HG03432 (cell line): ENCODE data around the gene SPRED2.

Experiments used
- ATAC-seq: cut with Tn5 transposase; IDR thresholded peaks from one replicate; pipeline ENCODE4 v1.9.1; 2021; ENCODE audit warnings: mild to moderate bottlenecking, moderate library complexity; ENCODE audit not compliant: unreplicated experiment

SPRED2 gene, protein sequence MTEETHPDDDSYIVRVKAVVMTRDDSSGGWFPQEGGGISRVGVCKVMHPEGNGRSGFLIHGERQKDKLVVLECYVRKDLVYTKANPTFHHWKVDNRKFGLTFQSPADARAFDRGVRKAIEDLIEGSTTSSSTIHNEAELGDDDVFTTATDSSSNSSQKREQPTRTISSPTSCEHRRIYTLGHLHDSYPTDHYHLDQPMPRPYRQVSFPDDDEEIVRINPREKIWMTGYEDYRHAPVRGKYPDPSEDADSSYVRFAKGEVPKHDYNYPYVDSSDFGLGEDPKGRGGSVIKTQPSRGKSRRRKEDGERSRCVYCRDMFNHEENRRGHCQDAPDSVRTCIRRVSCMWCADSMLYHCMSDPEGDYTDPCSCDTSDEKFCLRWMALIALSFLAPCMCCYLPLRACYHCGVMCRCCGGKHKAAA

DNA sequence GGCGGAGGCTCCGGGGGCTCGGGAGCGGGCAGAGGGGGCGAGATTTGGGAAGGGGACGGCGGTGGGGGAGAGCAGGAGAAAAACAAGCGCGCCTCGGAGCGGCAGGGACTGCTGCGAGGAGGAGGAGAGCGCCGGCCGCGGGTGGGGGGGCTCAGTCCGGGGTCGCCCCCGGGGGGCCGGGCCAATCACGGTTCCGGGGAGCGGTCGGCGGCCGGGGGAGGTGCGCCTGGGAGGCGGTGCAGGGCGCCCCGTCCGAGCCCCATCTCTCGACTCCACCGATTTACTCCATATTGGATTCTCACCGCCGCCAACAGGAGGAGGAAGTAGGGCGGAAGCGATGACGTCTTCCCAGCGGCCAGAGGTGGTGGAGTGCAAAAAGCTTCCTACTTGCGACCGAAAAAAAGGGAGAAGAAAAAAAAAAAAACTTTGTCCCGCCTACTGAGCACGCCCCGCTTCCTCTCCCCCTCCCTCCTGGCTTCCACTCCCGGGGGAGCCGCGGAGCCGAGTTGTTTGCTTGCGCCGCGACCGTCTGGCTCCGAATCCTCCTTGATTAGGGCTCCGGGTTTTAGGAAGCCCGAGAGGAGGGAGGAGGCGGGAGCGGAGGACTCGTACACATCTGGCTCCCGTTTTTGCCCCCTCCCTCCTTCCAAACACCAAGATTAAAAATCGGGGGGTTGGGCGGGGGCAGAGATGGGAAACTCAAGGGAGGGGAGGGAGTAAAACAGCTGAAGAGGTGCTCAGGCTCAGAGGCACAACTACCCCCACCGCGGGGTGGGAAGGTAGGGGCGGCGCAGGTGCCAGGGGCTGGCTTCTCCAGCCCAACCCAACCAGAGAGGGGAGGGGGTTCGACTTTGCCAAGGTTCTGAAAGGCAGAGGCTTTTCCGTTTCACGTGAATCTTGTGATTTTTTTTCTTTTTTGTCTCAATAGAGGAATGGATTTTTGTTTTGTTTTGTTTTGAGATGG, at the start of gene SPRED2:
SPRED2 (minus strand) TSS at position 373 of the 964 bp plus-strand sequence. CDS start 612 bp downstream, outside the sequence.
- ATAC-seq, result peak; percentile 30

DNA sequence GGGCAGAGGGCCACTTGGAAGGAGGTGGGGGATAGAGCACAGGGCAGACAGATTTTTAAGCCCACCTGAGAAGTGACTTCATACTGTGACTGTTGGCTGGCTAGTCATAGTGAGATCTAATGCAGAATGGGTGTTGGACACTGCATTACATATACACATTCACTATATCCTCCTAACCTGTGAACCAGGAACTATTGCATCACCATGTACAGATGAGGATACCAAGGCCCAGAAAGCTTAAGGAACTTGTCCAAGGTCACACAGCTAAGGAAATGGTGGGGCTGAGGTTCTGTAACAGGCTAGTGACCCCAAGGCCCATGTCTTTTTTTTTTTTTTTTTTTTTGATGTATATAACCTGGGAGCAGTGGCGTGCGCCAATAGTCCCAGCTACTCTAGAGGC, 49.6 kb upstream of the SPRED2 start:
- ATAC-seq, result no peak

DNA sequence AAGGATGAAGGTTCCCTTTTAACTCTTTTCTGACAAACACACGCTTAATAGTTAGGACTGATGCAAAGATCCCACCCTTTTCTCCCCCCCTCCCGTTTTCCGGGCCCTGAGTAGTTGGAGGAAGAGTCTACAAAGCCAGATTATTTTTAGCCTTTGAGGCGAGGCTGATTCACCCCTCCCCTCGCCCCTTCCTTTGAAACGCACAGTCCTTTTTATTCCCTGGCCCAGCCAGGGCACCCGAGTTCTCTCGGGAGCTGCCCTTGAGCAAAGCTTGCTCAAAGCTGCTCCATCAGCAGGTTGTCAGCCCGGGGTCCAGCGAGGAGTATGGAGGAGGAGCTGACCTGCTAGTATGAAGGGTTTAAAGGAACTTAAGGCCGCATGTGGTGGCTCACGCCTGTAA, 47.1 kb upstream of the SPRED2 start:
- ATAC-seq, result no peak

DNA sequence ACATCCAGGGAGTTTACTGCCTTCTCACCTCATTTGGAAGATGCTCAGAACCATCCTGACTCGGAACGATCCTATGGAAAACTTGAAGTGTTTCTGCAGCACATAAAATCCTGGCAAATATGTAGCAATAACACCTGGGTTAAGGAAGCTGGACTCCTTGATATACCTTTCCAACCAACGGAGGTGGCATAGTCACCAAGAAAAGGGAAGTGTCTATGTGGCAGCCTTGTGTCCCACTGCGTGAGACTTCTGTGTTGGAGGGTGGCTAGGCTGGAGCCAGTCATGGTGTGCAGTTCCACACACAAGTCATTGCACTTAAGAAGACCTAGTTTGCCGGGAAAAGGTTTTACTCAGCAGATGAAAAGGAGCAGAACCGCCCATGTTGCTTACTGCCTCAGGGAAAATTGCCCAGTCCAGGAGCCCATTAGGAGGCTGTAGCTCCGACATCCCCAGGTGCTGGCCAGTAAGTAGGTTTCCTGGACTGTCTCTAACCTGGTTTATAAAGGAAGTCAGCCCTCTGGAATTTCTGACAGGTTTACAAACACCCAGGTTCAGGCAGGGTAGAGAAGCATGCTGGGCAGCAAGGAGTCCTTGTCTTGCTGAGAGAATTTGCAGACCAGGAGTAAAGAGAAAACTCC, 46.2 kb upstream of the SPRED2 start:
- no peak for ATAC-seq

DNA sequence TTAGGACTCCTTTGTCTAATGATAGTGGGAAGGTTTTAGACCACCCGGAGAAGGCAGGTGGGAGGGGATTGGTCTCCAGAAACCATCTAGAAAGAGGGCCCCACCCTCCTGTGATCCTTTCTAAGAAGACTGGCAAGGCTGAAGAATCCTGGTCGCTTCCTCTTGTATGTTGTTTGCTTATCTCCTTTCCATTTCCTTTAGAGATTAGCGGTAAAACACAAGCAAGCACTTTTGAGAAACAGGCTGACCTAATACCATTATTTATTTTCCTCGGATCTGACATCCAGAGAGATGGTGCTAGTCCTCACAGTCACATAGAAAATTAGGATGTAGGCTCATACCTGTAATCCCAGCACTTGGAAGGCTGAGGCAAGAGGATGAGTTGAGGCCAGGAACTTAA, 45.2 kb upstream of the SPRED2 start:
- no peak for ATAC-seq

DNA sequence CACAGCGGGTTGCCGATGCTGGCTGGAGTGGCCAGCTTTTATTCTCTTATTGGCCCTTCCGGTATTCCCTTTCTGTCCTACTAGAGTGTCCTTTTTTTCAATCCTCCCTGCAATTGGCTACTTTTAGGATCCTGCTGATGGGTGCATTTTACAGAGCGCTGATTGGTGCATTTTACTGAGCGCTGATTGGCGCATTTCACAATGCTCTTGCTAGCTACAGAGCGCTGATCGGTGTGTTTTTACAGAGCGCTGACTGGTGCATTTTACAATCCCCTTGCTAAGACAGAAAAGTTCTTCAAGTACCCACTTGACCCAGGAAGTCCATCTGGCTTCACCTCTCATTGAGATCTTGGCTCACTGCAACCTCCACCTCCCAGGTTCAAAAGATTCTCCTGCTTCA, 44.4 kb upstream of the SPRED2 start:
- ATAC-seq, result no peak

DNA sequence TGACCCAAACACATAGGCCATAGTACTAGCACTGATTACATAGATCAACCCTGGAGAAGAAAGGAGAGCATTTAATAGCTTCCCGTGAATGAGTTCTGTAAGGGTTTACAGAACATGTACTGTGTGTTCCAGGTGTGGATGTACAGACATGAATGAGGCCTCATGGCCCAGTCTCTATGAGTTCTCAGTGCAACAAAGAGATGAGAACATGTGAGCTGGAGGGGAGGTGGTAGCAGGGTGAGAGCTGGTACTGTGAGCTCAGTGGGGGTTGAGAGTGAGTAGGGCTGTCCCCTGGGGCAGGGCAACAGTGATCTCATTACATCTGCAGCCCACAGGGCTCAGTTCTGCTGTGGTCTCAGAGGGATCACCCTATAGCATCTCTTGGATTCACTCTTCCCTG, 42.6 kb upstream of the SPRED2 start:
- ATAC-seq, result no peak

DNA sequence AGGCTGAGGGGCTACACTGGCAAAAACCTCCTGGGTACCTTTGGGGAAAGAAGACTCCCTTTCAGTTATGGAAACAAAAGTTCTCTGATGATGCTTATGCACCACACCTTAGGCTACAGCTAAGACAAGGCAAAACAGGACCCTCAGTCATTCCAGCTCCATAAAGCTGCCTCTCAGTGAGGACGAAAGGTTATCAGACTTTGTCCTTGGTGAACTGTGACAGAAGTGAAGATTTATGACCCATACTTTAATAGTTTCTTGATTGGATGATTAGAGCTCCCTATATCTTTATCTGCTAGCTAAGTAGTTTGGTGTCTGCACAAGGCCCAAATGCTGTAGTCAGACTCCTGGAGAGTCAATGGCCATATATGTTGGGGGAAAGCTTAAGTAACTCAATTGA, 40.6 kb upstream of the SPRED2 start:
- ATAC-seq, result no peak

DNA sequence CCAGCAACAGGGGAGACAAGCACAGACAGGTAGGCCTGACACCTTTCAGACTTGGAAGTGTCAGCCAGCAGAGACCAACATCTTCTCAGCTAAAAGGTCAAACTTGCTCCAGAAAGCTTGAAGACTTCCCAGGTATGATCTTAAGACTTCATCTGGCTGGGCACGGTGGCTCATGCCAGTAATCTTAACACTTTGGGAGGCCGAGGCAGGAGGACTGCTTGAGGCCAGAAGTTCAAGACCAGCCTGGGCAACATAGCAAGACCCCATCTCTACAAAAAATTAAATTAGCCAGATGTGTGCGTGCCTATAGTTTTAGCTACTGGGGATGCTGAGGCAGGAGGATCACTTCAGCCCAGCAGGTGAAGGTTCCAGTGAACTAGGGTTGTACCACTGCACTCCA, 39.0 kb upstream of the SPRED2 start:
- no peak for ATAC-seq

DNA sequence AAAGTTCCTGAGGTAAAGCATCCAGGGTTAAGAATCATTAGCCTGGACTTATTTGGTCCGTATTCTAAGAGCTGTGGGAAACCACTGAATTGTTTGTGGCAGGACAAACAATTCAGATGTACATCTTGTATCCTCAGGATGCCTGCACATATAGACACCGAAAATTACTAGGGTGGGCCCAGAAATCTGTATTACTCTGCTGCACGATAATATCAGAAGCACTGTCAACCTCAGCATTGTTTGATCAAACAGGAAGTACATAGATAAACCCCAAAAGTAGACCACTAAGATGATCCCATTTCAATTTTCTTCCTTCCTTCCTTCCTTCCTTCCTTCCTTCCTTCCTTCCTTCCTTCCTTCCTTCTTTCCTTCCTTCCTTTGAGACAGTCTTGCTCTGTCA, 34.2 kb upstream of the SPRED2 start:
- ATAC-seq, result no peak

DNA sequence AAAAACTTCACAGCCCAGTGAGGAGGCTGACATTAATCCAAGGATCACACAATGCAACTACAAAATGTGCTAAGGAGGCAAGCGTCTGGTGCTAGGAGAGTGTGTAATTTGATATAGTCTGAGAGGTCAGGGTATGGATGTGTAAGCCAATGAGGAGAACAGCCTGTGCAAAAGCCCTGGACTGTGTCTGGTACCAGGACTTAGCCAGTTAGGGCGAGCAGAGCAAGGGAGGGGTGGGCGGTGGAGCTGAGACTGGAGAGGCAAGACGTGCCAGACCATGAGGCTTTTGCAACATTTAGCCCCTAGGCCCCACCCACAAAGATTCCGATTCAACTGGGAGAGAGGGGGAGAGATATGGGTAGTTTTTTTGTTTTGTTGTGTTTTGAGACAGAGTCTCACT, 33.5 kb upstream of the SPRED2 start:
- ATAC-seq, result no peak

DNA sequence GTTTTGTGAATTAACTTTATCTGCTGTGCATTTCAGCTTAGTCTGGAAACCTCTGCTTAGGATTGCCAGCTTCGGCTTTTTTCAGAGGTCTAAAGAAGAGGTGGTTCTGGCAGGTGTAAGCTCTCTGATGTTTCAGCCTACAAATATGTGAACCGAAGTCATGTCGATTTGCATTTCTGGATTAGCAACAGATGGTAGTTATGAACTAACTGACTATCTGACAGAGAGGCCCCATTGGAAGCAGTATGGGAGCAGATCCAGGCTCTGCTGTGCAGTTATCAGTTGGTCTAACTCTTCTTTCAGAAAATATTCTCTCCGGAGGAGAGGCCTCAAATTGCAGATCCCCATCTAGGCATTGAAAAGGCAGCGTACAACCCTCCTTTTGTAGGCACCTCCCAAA, 32.7 kb upstream of the SPRED2 start:
- ATAC-seq, result no peak

DNA sequence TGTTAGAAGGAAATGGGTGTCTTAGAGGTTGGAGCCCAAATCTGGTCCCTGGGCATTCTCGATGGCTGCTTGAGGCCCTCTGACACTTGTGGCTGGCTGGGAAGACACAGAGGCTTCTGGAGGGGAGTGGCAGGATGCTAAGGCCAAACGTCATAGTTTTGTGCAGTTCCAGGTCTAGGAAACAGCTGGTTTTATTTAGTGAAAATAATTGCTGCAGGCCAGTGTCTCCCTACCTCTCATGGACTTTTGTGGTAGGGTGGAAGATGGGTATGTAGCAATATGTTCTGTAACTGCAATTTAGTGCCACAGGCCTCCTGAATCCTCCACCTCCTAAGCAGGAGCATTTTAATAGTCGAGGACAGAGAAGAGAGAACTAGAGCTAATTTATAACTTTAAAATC, 32.2 kb upstream of the SPRED2 start:
- ATAC-seq, result no peak

DNA sequence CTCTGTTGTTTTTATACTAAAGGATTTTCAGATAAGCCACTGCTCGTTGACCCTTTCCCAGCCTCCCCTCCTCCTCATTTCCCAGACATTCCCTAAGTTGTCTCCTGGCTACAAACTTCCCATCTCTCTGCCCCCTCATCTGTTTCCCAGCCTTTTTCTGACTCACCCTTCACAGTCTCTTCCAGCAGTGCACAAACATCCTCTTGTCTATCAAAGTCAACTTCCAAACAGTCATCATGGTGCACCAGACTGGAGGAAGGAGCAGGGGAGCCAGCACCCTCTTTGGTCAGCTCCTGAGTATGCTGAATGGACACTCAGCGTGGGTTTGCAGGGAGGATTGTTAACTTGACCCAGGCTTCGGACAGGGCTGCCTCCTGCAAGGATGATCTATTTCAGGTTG, 26.6 kb upstream of the SPRED2 start:
- no peak for ATAC-seq

DNA sequence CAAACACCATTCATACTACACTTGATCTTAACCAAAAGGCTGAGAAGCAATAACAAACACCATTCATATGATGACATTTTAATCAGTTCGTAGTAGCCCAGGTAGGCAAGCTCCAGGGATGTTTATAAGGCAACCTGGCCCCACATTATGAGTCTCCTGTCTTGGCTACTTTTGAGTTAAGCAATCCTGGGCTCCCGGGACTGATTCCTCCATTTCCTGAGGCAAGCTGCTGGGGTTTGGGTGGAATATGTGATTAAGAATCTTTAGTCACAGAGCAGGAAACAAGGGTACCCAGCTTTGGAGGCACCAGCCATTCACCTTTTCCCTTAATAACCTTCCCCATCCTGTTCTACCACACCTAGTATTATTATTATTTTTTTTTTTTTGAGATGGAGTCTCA, 24.5 kb upstream of the SPRED2 start:
- no peak for ATAC-seq

DNA sequence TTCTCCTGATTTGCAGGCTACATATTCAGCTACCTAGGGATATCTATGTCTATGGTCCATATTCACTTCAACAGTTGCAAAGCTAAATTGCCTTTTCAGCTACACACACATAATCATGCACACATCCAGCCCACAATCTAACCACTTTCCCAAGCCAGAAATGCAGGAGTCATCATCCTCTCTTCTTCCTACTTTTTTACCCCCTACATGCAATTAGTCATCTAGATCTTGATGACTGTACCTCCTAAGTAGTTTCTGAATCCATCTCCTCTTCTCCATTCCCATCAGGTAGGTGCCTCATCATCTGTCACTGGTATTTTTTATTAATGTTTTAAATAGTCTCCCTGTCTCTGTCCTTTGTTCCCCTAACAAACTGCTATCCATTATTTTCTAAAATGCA, 23.7 kb upstream of the SPRED2 start:
- no peak for ATAC-seq

DNA sequence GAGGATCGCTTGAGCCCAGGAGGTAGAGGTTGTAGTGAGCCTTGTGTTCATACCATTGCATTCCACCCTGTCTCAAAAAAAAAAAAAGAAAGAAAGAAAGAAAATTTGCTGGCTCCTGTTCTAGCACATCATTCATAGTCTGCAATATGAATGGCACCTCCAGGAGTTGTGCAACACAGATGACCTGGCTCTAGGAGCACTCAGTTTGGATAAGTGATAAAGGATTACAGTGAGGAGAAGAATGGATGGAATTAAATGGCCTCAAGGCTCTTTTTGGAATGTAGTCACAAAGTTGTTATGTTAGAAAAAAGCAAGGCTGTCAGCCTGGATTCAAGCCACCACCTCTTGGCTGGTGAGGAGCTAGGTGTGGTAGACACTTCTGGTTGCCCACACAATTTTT, 21.5 kb upstream of the SPRED2 start:
- no peak for ATAC-seq

DNA sequence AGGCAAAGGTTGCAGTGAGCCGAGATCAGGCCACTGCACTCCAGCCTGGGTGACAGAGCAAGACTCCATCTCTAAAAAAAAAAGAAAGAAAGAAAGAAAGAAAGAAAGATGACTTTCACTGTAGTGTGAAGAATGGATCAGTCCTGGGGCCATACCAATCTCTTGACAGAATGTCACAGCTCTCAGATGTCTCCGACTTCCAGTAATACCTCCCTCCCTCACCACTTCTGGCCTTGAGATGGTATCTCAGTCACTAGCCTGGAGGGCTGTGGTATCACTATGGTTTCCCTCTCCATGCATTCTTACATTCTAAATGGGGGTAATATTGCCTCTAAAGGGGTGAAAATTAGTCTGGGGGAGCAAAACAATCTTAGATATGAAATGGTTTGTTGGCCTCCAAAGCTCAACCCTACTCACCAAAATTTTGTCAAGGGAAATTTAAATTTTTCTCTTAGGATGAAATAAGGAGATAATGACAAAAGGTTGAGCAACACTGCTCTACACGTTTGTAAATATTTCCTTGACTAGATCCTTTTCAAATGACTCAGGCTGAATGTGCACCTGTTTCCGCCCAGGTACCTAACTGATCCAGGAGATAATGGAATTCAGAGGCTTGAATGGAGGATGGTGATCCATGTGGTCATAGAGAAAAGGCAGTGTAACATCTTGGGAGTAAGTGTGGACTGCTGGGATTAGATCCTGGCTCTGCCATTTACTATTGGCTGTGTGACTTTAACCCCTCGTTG, 19.9 kb upstream of the SPRED2 start:
- ATAC-seq, result no peak

DNA sequence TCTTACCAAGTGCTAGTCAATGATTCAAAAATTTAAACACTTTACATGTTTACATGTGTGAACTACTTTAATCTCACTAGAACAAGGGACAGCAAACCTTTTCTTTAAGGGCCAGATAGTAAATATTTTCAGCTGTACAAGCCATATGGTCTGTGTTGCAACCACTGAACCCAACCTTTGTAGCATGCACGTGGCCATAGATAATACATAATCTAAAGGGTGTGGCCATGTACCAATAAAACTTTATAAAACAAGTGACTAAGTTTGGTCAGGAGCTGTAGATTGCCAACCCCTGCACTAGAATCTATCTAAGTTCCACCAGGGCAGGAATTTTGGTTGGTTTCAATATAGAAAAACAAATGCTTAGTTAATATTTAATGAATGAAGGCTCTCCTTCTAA, 18.4 kb upstream of the SPRED2 start:
- no peak for ATAC-seq

DNA sequence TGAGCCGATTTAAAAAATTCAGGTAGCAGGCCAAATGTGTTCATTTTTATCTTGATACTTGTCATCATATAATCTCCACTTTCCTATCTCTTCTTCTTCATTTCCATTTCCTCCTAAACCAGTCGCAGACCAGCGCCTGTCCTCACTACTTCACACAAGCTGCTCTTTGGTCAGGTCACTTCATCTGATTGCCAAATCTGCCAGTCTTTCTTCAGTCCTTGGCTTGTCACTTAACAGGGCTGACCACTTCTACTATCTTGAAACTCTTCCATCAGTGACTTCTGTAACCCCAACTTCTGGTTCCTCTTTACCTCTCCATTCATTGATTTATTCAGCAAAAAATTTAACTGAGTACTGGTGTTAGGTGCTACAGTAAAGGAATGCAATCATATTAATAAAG, 18.0 kb upstream of the SPRED2 start:
- ATAC-seq, result no peak
